HFFc6 (cell line): ENCODE measurements around the gene ACSS3. TPM values are rescaled to one million over a fixed set of nuclear protein-coding genes. Genes with fewer than 3 reads are reported as not detected.
"Not testable (repeated sequence)": the region's sequence is repeated elsewhere in the genome, so short reads cannot be mapped to it uniquely, and the experiment has no call there.

Experiments used
- DNase-seq: peaks from one replicate; pipeline ENCODE4 v3.0.0-alpha.2; 2018
- H3K27ac Mint-ChIP-seq: 2 replicates; pipeline ENCODE4 v1.8.0; 2020; ENCODE audit warnings: mild to moderate bottlenecking, mixed read lengths
- H3K27me3 Mint-ChIP-seq: 2 replicates; pipeline ENCODE4 v1.8.0; 2021; ENCODE audit warnings: mild to moderate bottlenecking, moderate library complexity, mixed read lengths; ENCODE audit not compliant: insufficient read depth
- H3K36me3 Mint-ChIP-seq: 2 replicates; pipeline ENCODE4 v1.8.0; 2021; ENCODE audit warnings: low read depth, mixed read lengths
- H3K4me1 Mint-ChIP-seq: 2 replicates; pipeline ENCODE4 v1.8.0; 2020; ENCODE audit warnings: low read depth, mixed read lengths
- H3K4me3 Mint-ChIP-seq: 2 replicates; pipeline ENCODE4 v1.8.0; 2020; ENCODE audit warnings: mild to moderate bottlenecking, moderate library complexity, mixed read lengths
- H3K9me3 Mint-ChIP-seq: 2 replicates; pipeline ENCODE4 v1.8.0; 2020; ENCODE audit warnings: mild to moderate bottlenecking, mixed read lengths
- long read RNA-seq: library from polyadenylated mRNA; unstranded; transcript quantifications from one replicate; pipeline ENCODE4 v2.0.0, GENCODE V29; 2019
- total RNA-seq, 6 experiments: library from RNA; stranded (reverse); fragmentation: NEBNext Ultra II Directional; extraction: Animal tissue kit (Norgen Biotek cat#: 25700); gene quantifications; 2 replicates in 1 of 6; 3 replicates in 5 of 6; pipeline ENCODE4 v1.2.3, GENCODE V29; 2021
- TF ChIP-seq, protein P1 (sequence below): fragments of 200-600 bp; sonication (generic); IDR thresholded peaks from 2 replicates; pipeline ENCODE4 v1.5.0; 2021; ENCODE audit warnings: antibody characterized with exemption, mild to moderate bottlenecking

Gene ACSS3, protein sequence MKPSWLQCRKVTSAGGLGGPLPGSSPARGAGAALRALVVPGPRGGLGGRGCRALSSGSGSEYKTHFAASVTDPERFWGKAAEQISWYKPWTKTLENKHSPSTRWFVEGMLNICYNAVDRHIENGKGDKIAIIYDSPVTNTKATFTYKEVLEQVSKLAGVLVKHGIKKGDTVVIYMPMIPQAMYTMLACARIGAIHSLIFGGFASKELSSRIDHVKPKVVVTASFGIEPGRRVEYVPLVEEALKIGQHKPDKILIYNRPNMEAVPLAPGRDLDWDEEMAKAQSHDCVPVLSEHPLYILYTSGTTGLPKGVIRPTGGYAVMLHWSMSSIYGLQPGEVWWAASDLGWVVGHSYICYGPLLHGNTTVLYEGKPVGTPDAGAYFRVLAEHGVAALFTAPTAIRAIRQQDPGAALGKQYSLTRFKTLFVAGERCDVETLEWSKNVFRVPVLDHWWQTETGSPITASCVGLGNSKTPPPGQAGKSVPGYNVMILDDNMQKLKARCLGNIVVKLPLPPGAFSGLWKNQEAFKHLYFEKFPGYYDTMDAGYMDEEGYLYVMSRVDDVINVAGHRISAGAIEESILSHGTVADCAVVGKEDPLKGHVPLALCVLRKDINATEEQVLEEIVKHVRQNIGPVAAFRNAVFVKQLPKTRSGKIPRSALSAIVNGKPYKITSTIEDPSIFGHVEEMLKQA
- total RNA-seq: 1 to 10 TPM in 1 of 6 experiments, under 1 TPM in 5; 0.66 to 1.1 (median 0.91) TPM
- long read RNA-seq, full-length matches to known transcripts: 2 of 2 reads
- long read RNA-seq, partial matches to known transcripts: 0 of 2 reads
- long read RNA-seq, other reads (novel, unspliced or antisense): 0 of 2 reads

GRCh38 chr12:81077686-81078441 lies at the start of gene ACSS3:
Gene ACSS3 (plus strand): TSS chr12:81078079. CDS start chr12:81078121, 42 bp downstream.
- Mint-ChIP-seq H3K4me3 (peak within 1 kb of the TSS; percentile 82), H3K36me3 (no peaks in the 10 kb centered on the region), H3K9me3 (no peaks in the 10 kb centered on the region), H3K4me1 (peaks cover 17% of the 10 kb centered on the region), H3K27me3 (peaks cover 3% of the 10 kb centered on the region; the same call in 1 of the 2 replicates), H3K27ac (no peak within 1 kb of the TSS)
- peak; percentile 0 for DNase-seq
- TF ChIP-seq, protein P1, sequence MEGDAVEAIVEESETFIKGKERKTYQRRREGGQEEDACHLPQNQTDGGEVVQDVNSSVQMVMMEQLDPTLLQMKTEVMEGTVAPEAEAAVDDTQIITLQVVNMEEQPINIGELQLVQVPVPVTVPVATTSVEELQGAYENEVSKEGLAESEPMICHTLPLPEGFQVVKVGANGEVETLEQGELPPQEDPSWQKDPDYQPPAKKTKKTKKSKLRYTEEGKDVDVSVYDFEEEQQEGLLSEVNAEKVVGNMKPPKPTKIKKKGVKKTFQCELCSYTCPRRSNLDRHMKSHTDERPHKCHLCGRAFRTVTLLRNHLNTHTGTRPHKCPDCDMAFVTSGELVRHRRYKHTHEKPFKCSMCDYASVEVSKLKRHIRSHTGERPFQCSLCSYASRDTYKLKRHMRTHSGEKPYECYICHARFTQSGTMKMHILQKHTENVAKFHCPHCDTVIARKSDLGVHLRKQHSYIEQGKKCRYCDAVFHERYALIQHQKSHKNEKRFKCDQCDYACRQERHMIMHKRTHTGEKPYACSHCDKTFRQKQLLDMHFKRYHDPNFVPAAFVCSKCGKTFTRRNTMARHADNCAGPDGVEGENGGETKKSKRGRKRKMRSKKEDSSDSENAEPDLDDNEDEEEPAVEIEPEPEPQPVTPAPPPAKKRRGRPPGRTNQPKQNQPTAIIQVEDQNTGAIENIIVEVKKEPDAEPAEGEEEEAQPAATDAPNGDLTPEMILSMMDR: no peak

- TF ChIP-seq, protein P1: no peak
- Mint-ChIP-seq H3K4me3 (no peak overlapping the region), H3K36me3 (no peaks in the 10 kb centered on the region), H3K27ac (no peak overlapping the region), H3K27me3 (no peaks in the 10 kb centered on the region), H3K9me3 (no peaks in the 10 kb centered on the region), H3K4me1 (no peaks in the 10 kb centered on the region)
- no peak for DNase-seq
These were observed 43.0 kb upstream of the ACSS3 start for GRCh38 chr12:81034926-81035325.

- H3K9me3 Mint-ChIP-seq: no peaks in the 10 kb centered on the region
These were observed 38.6 kb upstream of the ACSS3 start for GRCh38 chr12:81039231-81039630.

DNA sequence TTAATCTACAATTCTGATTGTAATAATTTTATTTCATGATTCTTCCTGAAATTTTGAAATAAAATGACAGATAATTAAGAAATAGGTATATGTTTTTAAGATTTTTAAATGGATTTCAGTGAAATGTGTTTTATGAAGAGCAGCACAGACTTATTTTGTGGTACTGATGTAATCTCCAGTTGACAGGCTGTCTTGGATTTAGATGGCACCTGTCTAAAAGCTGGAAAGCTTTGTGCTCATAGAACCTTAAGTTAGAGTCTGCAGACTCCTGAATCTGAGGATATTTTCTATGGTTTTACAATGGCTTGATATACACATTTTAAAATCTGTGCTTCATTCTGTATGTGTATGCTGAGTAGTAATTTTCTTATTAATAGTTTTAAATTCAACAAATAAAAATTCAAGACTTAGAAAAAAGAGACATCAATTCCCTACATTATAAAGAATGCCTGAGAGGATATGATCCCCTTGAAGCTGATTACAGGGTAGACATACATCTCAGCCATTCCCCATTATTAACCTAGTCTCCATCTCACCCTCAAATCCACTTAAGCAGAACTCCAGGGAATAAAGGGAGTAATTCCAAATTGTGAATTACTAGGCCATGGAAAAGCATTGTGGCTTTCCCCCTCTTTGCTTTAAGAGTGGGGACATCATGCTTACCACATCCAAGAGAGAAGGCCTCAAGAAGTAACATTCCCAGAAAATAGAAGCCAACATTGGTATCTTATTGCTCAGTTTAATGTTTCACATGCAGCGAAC lies 33.7 kb upstream of the ACSS3 start:
- H3K36me3 Mint-ChIP-seq: no peaks in the 10 kb centered on the region
- no peak overlapping the region for H3K4me3 Mint-ChIP-seq
- no peak overlapping the region for H3K27ac Mint-ChIP-seq
- TF ChIP-seq, protein P1: no peak
- no peaks in the 10 kb centered on the region for H3K9me3 Mint-ChIP-seq
- no peak for DNase-seq
- H3K27me3 Mint-ChIP-seq: no peaks in the 10 kb centered on the region; the same call in 1 of the 2 replicates
- no peaks in the 10 kb centered on the region for H3K4me1 Mint-ChIP-seq

More at GRCh38 chr12:81039231-81039630, 38.6 kb upstream of the ACSS3 start:
- no peak for DNase-seq
- no peaks in the 10 kb centered on the region for H3K4me1 Mint-ChIP-seq
- H3K27ac Mint-ChIP-seq: no peak overlapping the region
- H3K4me3 Mint-ChIP-seq: no peak overlapping the region
- no peaks in the 10 kb centered on the region; the same call in 1 of the 2 replicates for H3K27me3 Mint-ChIP-seq
- TF ChIP-seq, protein P1: no peak
- no peaks in the 10 kb centered on the region for H3K36me3 Mint-ChIP-seq

DNA sequence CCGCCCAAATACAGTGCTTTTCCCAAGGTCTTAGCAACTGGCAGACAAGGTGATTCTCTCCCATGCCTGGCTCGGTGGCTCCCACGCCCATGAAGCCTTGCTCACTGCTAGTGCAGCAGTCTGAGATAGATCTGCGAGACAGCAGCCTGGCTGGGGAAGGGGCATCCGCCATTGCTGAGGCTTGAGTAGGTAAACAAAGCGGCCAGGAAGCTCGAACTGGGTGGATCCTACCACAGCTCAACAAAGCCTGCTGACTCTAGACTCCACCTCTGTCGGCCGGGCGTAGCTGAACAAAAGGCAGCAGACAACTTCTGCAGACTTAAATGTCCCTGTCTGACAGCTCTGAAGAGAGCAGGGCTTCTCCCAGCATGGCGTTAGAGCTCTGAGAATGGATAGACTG lies 12.9 kb upstream of the ACSS3 start:
- not testable (repeated sequence) for H3K27me3 Mint-ChIP-seq, H3K27ac Mint-ChIP-seq, H3K36me3 Mint-ChIP-seq, H3K9me3 Mint-ChIP-seq, DNase-seq, H3K4me1 Mint-ChIP-seq, H3K4me3 Mint-ChIP-seq
